GM12875 (cell line): ENCODE measurements around the gene MMP2.

Experiments
- H3K4me3 ChIP-seq: one replicate; pipeline ENCODE4 v1.5.1; 2011; ENCODE audit warnings: low read depth, low read length, control low read depth
- CTCF ChIP-seq: IDR thresholded peaks from 2 replicates; pipeline ENCODE4 v1.5.1; 2011; ENCODE audit warnings: low read depth, mild to moderate bottlenecking, control low read depth, inconsistent platforms, low read length, moderate library complexity, borderline replicate concordance; ENCODE audit not compliant: insufficient read depth

MMP2 gene

GRCh38 chr16:55515111-55515510 lies 36.1 kb downstream of the MMP2 start:
- TF ChIP-seq CTCF: no peak
- no peak overlapping the region for H3K4me3 ChIP-seq

GRCh38 chr16:55521792-55522191 lies 42.8 kb downstream of the MMP2 start:
- H3K4me3 ChIP-seq: no peak overlapping the region
- TF ChIP-seq CTCF: no peak

GRCh38 chr16:55526441-55526840 lies 47.4 kb downstream of the MMP2 start:
- H3K4me3 ChIP-seq: no peak overlapping the region
- TF ChIP-seq CTCF: no peak

- TF ChIP-seq CTCF: no peak
- H3K4me3 ChIP-seq: no peak overlapping the region
Observed at GRCh38 chr16:55527885-55528284, 48.9 kb downstream of the MMP2 start.

- no peak for TF ChIP-seq CTCF
- H3K4me3 ChIP-seq: no peak overlapping the region
Observed at GRCh38 chr16:55529018-55529417, 50.0 kb downstream of the MMP2 start.

- no peak overlapping the region for H3K4me3 ChIP-seq
- TF ChIP-seq CTCF: no peak
Observed at GRCh38 chr16:55530316-55530856, 51.4 kb downstream of the MMP2 start.

- H3K4me3 ChIP-seq: no peak overlapping the region
- no peak for TF ChIP-seq CTCF
Observed at GRCh38 chr16:55532227-55532626, 53.2 kb downstream of the MMP2 start.
